ENCODE measurements around the gene DCDC2. TPM values are rescaled to one million over a fixed set of nuclear protein-coding genes. Genes with fewer than 3 reads are reported as not detected.

Gene DCDC2
- total RNA-seq, 1 experiment from 2014 or later: 1.8 TPM

Other genes starting within 250 kb of the DCDC2 start
- gene NRSN1, start 231.8 kb downstream of the DCDC2 start, total RNA-seq (2021): not detected in 3 replicates
- 71.1 to 91.6 TPM (median 73.1 TPM) in 3 replicates for gene MRS2, start 44.9 kb upstream of the DCDC2 start, total RNA-seq (2021)
- gene GPLD1, start 131.5 kb upstream of the DCDC2 start, total RNA-seq (2021): 5.7 to 8.4 TPM (median 6.3 TPM) in 3 replicates
- gene ALDH5A1, start 136.9 kb upstream of the DCDC2 start, total RNA-seq (2021): 5.1 to 6.7 TPM (median 5.5 TPM) in 3 replicates